Body of pancreas (tissue), 4 donors: ENCODE results near the gene ZDHHC3.

Experiments used
- POLR2A ChIP-seq, 3 donors: fragments of 450-650 bp; IDR thresholded peaks; one replicate each; pipeline ENCODE4 v1.6.1; 2016; ENCODE audit warnings: antibody characterized with exemption in 3 of 3, mild to moderate bottlenecking in 2 of 3
- TF ChIP-seq, protein P1 (sequence below), 7 experiments: fragments of 450-650 bp in 4 of 7; fragments of 200-600 bp in 3 of 7; sonication (generic) in 3 of 7; IDR thresholded peaks; one replicate each; pipeline ENCODE4 v1.5.1; 2016 to 2019; ENCODE audit warnings: antibody characterized with exemption in 7 of 7

DNA sequence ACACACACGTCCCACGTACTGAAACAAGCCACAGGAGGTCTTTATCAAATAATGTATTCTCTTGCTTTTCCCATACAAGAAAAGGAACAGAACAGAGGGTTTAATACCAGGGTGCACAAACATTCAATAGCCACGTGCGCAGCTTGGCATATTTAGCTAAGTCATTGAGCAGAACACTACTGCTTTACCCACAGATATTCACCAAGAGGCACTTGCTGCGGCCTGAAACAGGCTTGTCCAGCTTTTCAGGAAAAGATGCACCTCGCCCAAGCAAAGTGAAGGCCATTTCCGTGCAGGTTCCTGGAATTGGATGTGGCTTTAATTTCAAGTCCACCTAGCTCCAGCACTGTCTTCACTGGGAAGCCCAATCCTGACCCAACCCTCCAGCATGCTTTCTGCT is 17.6 kb downstream of the ZDHHC3 start:
- no peak for TF ChIP-seq POLR2A (IDR thresholded peaks at IDR 0.05)
- TF ChIP-seq, protein P1, sequence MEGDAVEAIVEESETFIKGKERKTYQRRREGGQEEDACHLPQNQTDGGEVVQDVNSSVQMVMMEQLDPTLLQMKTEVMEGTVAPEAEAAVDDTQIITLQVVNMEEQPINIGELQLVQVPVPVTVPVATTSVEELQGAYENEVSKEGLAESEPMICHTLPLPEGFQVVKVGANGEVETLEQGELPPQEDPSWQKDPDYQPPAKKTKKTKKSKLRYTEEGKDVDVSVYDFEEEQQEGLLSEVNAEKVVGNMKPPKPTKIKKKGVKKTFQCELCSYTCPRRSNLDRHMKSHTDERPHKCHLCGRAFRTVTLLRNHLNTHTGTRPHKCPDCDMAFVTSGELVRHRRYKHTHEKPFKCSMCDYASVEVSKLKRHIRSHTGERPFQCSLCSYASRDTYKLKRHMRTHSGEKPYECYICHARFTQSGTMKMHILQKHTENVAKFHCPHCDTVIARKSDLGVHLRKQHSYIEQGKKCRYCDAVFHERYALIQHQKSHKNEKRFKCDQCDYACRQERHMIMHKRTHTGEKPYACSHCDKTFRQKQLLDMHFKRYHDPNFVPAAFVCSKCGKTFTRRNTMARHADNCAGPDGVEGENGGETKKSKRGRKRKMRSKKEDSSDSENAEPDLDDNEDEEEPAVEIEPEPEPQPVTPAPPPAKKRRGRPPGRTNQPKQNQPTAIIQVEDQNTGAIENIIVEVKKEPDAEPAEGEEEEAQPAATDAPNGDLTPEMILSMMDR (IDR thresholded peaks at IDR 0.05): no peak
